ENCODE data around the gene MAPKAPK2. TPM values are rescaled to one million over a fixed set of nuclear protein-coding genes. Genes with fewer than 3 reads are reported as not detected.
A peak's percentile ranks its signal among the peaks of the same experiment; 100 is the strongest.

MAPKAPK2 gene
- polyA plus RNA-seq, 3 donors = 1.6 to 56.9 (median 2.2) TPM

GRCh38 chr1:206702803-206703202 lies 18.1 kb downstream of the MAPKAPK2 start:
- Histone ChIP-seq H3K79me2 (ENCODE audit: insufficient read depth, low read length) (peaks cover 100% of the 10 kb centered on the region), H3K4me1 (ENCODE audit: control insufficient read depth in 1 of 2, insufficient read depth in 2 of 2, low read length in 2 of 2) (peaks cover 70 to 87% of the 10 kb centered on the region in 2 donors), H2AFZ (ENCODE audit: insufficient read depth, low read depth, low read length, poor library complexity, severe bottlenecking) (no peak overlapping the region), H3K9me3 (replicated peaks in 1 of 2; ENCODE audit: control insufficient read depth in 1 of 2, insufficient read depth in 1 of 2, low read length in 2 of 2) (no peaks in the 10 kb centered on the region), H3K36me3 (replicated peaks in 1 of 2; ENCODE audit: control insufficient read depth in 1 of 2, insufficient read depth in 2 of 2, low read length in 2 of 2) (no peaks in the 10 kb centered on the region), H3K4me3 (replicated peaks in 1 of 3; ENCODE audit: low read depth in 2 of 3, low read length in 3 of 3) (no peak overlapping the region), H4K20me1 (ENCODE audit: insufficient read depth, low read length) (peaks cover 100% of the 10 kb centered on the region), H3K9ac (ENCODE audit: insufficient read depth, low read length, poor library complexity, severe bottlenecking) (no peak overlapping the region), H3K27ac (ENCODE audit: low read depth in 1 of 2, low read length in 2 of 2) (no peak overlapping the region), H3K4me2 (replicated peaks; ENCODE audit: extremely low read depth, low read length, poor library complexity, severe bottlenecking) (no peak overlapping the region), H3K27me3 (ENCODE audit: control insufficient read depth in 2 of 2, insufficient read depth in 2 of 2, low read length in 2 of 2) (no peaks in the 10 kb centered on the region)
- TF ChIP-seq CTCF (IDR thresholded peaks at IDR 0.05) = no peak
- H3K27me3 Mint-ChIP-seq (ENCODE audit: low read depth in 3 of 3) = peaks cover 0 to 2% (median 0%) of the 10 kb centered on the region in 3 donors
- H3K9me3 Mint-ChIP-seq = peaks cover 0 to 2% (median 0%) of the 10 kb centered on the region in 7 donors
- DNase-seq = no peak
- intact Hi-C loops (cut with micrococcal nuclease) = no loop called here
- H3K4me3 Mint-ChIP-seq = no peak overlapping the region
- 88% methylated on average over 1 of the region's 1 CpG for WGBS (ENCODE audit: insufficient coverage)
- H3K36me3 Mint-ChIP-seq = peaks cover 9 to 46% of the 10 kb centered on the region in 2 donors
- peaks cover 95% of the 10 kb centered on the region for H3K4me1 Mint-ChIP-seq
- H3K27ac Mint-ChIP-seq = no peak overlapping the region

- H3K4me3 ChIP-seq (replicated peaks in 1 of 3; ENCODE audit: low read depth in 2 of 3, low read length in 3 of 3) = no peak overlapping the region
- no peaks in the 10 kb centered on the region for H3K36me3 ChIP-seq (replicated peaks in 1 of 2; ENCODE audit: control insufficient read depth in 1 of 2, insufficient read depth in 2 of 2, low read length in 2 of 2)
- H3K27me3 ChIP-seq (ENCODE audit: control insufficient read depth in 2 of 2, insufficient read depth in 2 of 2, low read length in 2 of 2) = no peaks in the 10 kb centered on the region
- no peak for DNase-seq
- WGBS (ENCODE audit: insufficient coverage) = 42% methylated on average over 2 of the region's 4 CpGs
- H3K4me2 ChIP-seq (replicated peaks; ENCODE audit: extremely low read depth, low read length, poor library complexity, severe bottlenecking) = no peak overlapping the region
- H3K9me3 Mint-ChIP-seq = peaks cover 0 to 2% (median 0%) of the 10 kb centered on the region in 7 donors
- peak overlapping the region in 2 of 7 donors; percentile 17 to 48 for H3K27ac Mint-ChIP-seq
- intact Hi-C loops (cut with micrococcal nuclease) = no loop called here
- peaks cover 100% of the 10 kb centered on the region for H3K79me2 ChIP-seq (ENCODE audit: insufficient read depth, low read length)
- no peak overlapping the region for H2AFZ ChIP-seq (ENCODE audit: insufficient read depth, low read depth, low read length, poor library complexity, severe bottlenecking)
- peaks cover 0 to 2% (median 0%) of the 10 kb centered on the region in 3 donors for H3K27me3 Mint-ChIP-seq (ENCODE audit: low read depth in 3 of 3)
- no peak overlapping the region for H3K9ac ChIP-seq (ENCODE audit: insufficient read depth, low read length, poor library complexity, severe bottlenecking)
- H3K36me3 Mint-ChIP-seq = peaks cover 9 to 43% of the 10 kb centered on the region in 2 donors
- TF ChIP-seq CTCF (IDR thresholded peaks at IDR 0.05) = no peak
- peaks cover 67 to 87% of the 10 kb centered on the region in 2 donors for H3K4me1 ChIP-seq (ENCODE audit: control insufficient read depth in 1 of 2, insufficient read depth in 2 of 2, low read length in 2 of 2)
- no peaks in the 10 kb centered on the region for H3K9me3 ChIP-seq (replicated peaks in 1 of 2; ENCODE audit: control insufficient read depth in 1 of 2, insufficient read depth in 1 of 2, low read length in 2 of 2)
- H3K4me1 Mint-ChIP-seq = peaks cover 95% of the 10 kb centered on the region
- peaks cover 100% of the 10 kb centered on the region for H4K20me1 ChIP-seq (ENCODE audit: insufficient read depth, low read length)
- H3K27ac ChIP-seq (ENCODE audit: low read depth in 1 of 2, low read length in 2 of 2) = no peak overlapping the region
- H3K4me3 Mint-ChIP-seq = no peak overlapping the region
Measured at GRCh38 chr1:206703661-206704060, 19.0 kb downstream of the MAPKAPK2 start.

Measured in CD14-positive monocyte (primary cell).